OCI-LY1 (cell line): ENCODE results near the gene GIGYF2.

Experiments
- H2AFZ ChIP-seq: fragments of 200-600 bp; sonication (generic), shearing (Covaris generic); 2 replicates; pipeline ENCODE4 v1.6.0; 2014; ENCODE audit warnings: antibody characterized with exemption, mild to moderate bottlenecking, low read length
- H3F3A ChIP-seq: fragments of 200-600 bp; sonication (generic), shearing (Covaris generic); 2 replicates; pipeline ENCODE4 v1.6.0; 2014; ENCODE audit warnings: mild to moderate bottlenecking, antibody characterized with exemption, low read length, moderate library complexity; ENCODE audit not compliant: insufficient read depth
- H3K27ac ChIP-seq: fragments of 200-600 bp; sonication (generic); 2 replicates; pipeline ENCODE4 v1.5.1; 2014; ENCODE audit warnings: low read length, mixed run types, mild to moderate bottlenecking, low read depth; ENCODE audit not compliant: poor library complexity, severe bottlenecking
- H3K27me3 ChIP-seq: fragments of 200-600 bp; sonication (generic); 2 replicates; pipeline ENCODE4 v1.6.0; 2014; ENCODE audit warnings: antibody characterized with exemption, mild to moderate bottlenecking, low read length, moderate library complexity; ENCODE audit not compliant: insufficient read depth
- H3K36me3 ChIP-seq: fragments of 200-600 bp; sonication (generic); 2 replicates; pipeline ENCODE4 v1.6.1; 2014; ENCODE audit warnings: mild to moderate bottlenecking, antibody characterized with exemption, low read length, moderate library complexity, mixed read lengths; ENCODE audit not compliant: insufficient read depth
- H3K4me1 ChIP-seq: fragments of 200-600 bp; sonication (generic); 2 replicates; pipeline ENCODE4 v1.5.1; 2014; ENCODE audit warnings: mild to moderate bottlenecking, low read length, moderate library complexity; ENCODE audit not compliant: insufficient read depth, severe bottlenecking
- H3K4me2 ChIP-seq: fragments of 200-600 bp; sonication (generic), shearing (Covaris generic); 2 replicates; pipeline ENCODE4 v1.6.1; 2014; ENCODE audit warnings: low read length
- H3K4me3 ChIP-seq: fragments of 200-600 bp; sonication (generic); 2 replicates; pipeline ENCODE4 v1.5.1; 2014; ENCODE audit warnings: low read length, low read depth, mild to moderate bottlenecking, mixed read lengths; ENCODE audit not compliant: poor library complexity, severe bottlenecking
- H3K79me2 ChIP-seq: fragments of 200-600 bp; shearing (Covaris generic); 2 replicates; pipeline ENCODE4 v1.6.1; 2016; ENCODE audit warnings: mixed run types, low read length, mixed read lengths; ENCODE audit not compliant: insufficient read depth
- H3K9ac ChIP-seq: fragments of 200-600 bp; sonication (generic), shearing (Covaris generic); 2 replicates; pipeline ENCODE4 v1.6.1; 2014; ENCODE audit warnings: mild to moderate bottlenecking, low read length, mixed read lengths
- H3K9me2 ChIP-seq: fragments of 200-600 bp; sonication (generic), shearing (Covaris generic); 2 replicates; pipeline ENCODE4 v1.6.1; 2014; ENCODE audit warnings: low read depth, mild to moderate bottlenecking, low read length, mixed read lengths
- H3K9me3 ChIP-seq: fragments of 200-600 bp; shearing (Covaris generic); 2 replicates; pipeline ENCODE4 v1.6.1; 2014; ENCODE audit warnings: low read length, mixed read lengths
- H4K20me1 ChIP-seq: fragments of 200-600 bp; sonication (generic), shearing (Covaris generic); 2 replicates; pipeline ENCODE4 v1.6.0; 2016; ENCODE audit warnings: mild to moderate bottlenecking, low read length; ENCODE audit not compliant: insufficient read depth
- CTCF ChIP-seq: fragments of 200-600 bp; sonication (generic), shearing (Covaris generic); IDR thresholded peaks from 2 replicates; pipeline ENCODE4 v1.5.1; 2017; ENCODE audit warnings: mild to moderate bottlenecking, antibody characterized with exemption, low read length, moderate library complexity, mixed read lengths
- EZH2 ChIP-seq: fragments of 200-600 bp; sonication (generic), shearing (Covaris generic); IDR thresholded peaks from 2 replicates; pipeline ENCODE4 v1.8.0; 2017; ENCODE audit warnings: borderline replicate concordance, mixed run types, mild to moderate bottlenecking, antibody characterized with exemption, low read length, moderate library complexity, mixed read lengths

The GIGYF2 gene

GRCh38 chr2:232877940-232878511, 180.9 kb downstream of the GIGYF2 start:
- Histone ChIP-seq H3K9me2 (no peaks in the 10 kb centered on the region), H3K4me2 (no peak overlapping the region), H3K27ac (no peak overlapping the region), H3K4me3 (no peak overlapping the region), H3K9ac (no peak overlapping the region), H3K79me2 (no peaks in the 10 kb centered on the region), H4K20me1 (no peaks in the 10 kb centered on the region), H3K4me1 (no peaks in the 10 kb centered on the region), H3K27me3 (no peaks in the 10 kb centered on the region; the same call in 1 of the 2 replicates), H3K9me3 (no peaks in the 10 kb centered on the region), H2AFZ (no peak overlapping the region), H3F3A (no peaks in the 10 kb centered on the region), H3K36me3 (no peaks in the 10 kb centered on the region)
- TF ChIP-seq EZH2 (no peak), CTCF (no peak)

- H4K20me1 ChIP-seq = no peaks in the 10 kb centered on the region
- no peak overlapping the region for H3K27ac ChIP-seq
- H3K9me3 ChIP-seq = no peaks in the 10 kb centered on the region
- no peaks in the 10 kb centered on the region for H3K36me3 ChIP-seq
- no peaks in the 10 kb centered on the region; the same call in 1 of the 2 replicates for H3K27me3 ChIP-seq
- no peaks in the 10 kb centered on the region for H3K4me1 ChIP-seq
- no peaks in the 10 kb centered on the region for H3F3A ChIP-seq
- no peaks in the 10 kb centered on the region for H3K9me2 ChIP-seq
- no peak for TF ChIP-seq CTCF
- TF ChIP-seq EZH2 = no peak
- no peak overlapping the region for H2AFZ ChIP-seq
- no peaks in the 10 kb centered on the region for H3K79me2 ChIP-seq
- H3K4me2 ChIP-seq = no peak overlapping the region
- H3K9ac ChIP-seq = no peak overlapping the region
- no peak overlapping the region for H3K4me3 ChIP-seq
Measured at GRCh38 chr2:232878855-232879617, 181.9 kb downstream of the GIGYF2 start.

GRCh38 chr2:232879618-232880494, 182.7 kb downstream of the GIGYF2 start:
- no peaks in the 10 kb centered on the region for H3F3A ChIP-seq
- H3K36me3 ChIP-seq = no peaks in the 10 kb centered on the region
- H3K79me2 ChIP-seq = no peaks in the 10 kb centered on the region
- H3K4me2 ChIP-seq = no peak overlapping the region
- TF ChIP-seq CTCF (no peak), EZH2 (no peak)
- no peaks in the 10 kb centered on the region for H4K20me1 ChIP-seq
- H3K27ac ChIP-seq = no peak overlapping the region
- no peak overlapping the region for H2AFZ ChIP-seq
- H3K9me2 ChIP-seq = no peaks in the 10 kb centered on the region
- H3K4me3 ChIP-seq = no peak overlapping the region
- no peak overlapping the region for H3K9ac ChIP-seq
- H3K27me3 ChIP-seq = no peaks in the 10 kb centered on the region
- no peaks in the 10 kb centered on the region for H3K9me3 ChIP-seq
- no peaks in the 10 kb centered on the region for H3K4me1 ChIP-seq
